ENCODE data around the gene NES.

NES gene

DNA sequence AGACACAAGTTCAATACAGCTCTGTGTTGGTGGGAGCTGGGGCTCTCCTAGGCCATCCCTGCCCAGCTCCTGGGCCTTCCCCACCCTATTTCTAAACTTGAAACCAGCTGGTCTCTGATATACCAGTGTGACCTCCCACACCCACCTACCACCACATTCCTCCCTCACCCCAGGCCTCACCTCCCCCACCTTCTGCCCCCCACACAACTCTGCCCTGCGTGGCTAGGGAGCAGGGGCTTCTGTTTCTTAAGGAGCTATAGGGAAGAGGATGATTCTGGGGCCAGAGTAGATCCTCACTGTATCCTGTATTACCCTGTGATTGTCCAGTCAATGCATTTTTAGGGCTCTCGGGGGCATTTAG is 16.5 kb downstream of the NES start:
- no peak for DNase-seq

DNA sequence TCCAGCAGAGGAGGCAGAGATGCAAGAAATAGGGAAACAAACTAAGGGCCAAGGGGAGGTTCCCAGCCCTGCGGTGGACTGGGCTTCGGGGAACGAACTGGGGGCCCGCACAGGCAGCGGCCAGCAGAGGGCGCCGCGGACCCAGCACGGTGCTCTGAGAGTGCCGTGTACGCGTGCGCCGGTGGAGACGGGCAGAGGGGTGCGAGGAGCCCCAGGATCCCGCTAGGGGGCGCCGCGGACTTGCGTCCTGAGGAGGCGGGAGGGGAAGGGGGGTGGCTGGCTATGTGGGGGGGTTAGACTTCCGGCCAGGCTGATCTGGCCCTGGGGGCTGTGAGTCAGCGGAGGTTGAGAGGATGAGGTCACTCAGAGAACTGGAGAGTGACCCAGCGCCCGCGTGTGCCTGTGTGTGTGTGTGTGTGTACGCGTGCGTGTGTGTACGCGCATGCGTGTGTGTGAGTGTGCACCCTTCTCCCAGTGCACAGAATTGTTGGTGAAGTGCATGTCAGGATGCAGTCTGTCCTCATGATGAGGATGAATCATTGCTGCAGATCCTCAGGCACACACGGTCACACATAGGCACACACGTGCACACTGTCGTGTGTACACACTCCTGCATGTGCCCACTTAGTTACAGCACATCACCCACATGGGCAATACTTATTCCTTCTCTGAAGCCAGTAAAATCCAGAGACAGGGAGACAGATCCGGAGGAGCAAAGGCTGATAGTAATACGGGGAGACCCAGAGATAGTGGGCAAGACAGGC is 17.0 kb downstream of the NES start:
- peak; percentile 91 to 93 for DNase-seq

DNA sequence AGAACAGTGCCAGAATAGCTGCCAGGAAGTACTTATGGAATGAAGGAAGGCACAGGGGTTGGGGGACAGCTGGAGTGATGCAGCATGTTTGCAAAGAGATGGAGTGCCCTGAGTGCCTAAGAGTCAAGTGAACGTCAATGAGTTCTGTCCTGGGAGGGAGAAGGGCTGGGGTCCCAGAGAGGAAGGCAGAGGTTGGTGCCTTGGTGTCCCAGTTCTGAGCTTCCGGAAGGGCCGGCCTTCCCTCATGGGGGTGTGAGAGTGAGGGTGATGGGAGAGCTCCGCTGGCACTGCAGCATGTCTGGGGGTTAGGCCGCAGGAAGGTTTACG is 17.6 kb downstream of the NES start:
- no peak for DNase-seq

DNA sequence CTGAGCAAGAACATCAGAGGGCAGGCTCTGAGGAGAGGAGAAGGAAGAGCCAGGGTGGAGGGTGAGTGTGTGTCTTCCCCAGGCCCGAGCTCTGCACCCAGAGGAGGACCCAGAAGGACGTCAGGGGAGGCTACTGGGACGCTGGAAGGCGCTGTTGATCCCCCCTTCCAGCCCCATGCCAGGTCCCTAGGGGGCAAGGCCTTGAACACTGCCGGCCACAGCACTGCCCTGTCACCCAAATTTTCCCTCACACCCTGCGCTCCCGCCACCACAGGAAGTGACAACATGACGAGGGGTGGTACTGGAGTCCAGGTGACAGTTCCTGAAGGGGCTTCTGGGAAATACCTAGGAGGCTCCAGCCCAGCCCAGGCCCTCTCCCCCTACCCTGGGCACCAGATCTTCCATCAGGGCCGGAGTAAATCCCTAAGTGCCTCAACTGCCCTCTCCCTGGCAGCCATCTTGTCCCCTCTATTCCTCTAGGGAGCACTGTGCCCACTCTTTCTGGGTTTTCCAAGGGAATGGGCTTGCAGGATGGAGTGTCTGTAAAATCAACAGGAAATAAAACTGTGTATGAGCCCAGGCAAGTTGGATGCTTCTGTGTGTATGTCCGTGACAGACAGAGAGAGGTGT is 18.1 kb downstream of the NES start:
- DNase-seq, result no peak

DNA sequence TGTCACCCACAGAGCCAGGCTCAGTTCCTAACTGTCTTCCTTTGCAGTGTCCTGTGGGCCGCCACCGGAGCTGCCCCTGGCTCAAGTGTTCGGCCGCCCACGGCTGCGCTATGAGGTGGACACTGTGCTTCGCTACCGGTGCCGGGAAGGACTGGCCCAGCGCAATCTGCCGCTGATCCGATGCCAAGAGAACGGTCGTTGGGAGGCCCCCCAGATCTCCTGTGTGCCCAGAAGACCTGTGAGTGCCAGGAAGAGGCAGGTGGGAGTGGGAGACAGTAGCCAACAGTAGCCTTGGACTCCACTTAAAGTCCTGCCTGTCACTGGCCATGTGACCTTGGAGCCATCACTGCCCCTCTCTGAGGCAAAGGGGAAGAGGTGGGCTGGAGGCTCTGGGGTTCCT is 18.7 kb downstream of the NES start:
- no peak for DNase-seq

DNA sequence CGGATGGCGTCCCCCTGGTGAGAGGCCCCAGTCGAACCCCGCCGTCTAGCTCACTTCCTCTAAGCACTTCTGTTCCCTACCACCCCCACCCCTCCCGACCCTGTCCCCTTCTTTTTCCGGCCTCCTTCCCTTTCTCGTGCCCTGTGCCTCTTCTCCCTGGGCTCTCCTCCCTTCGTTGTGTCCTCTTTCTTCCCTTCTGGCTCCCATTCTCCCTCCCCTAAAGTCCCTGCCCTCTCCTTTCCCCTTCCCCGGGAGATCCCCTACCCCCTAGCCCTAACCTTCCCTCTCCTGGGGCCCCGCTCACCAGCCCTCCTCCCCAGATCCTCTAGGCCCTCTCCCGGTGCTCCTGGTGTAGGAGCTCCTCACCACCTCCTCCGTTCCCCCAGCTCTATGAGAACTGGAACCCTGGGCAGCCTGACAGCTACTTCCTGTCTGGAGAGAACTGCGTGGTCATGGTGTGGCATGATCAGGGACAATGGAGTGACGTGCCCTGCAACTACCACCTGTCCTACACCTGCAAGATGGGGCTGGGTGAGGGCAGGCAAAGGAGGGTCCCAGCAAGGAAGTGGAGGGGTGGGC is 19.4 kb downstream of the NES start:
- DNase-seq, result no peak

DNA sequence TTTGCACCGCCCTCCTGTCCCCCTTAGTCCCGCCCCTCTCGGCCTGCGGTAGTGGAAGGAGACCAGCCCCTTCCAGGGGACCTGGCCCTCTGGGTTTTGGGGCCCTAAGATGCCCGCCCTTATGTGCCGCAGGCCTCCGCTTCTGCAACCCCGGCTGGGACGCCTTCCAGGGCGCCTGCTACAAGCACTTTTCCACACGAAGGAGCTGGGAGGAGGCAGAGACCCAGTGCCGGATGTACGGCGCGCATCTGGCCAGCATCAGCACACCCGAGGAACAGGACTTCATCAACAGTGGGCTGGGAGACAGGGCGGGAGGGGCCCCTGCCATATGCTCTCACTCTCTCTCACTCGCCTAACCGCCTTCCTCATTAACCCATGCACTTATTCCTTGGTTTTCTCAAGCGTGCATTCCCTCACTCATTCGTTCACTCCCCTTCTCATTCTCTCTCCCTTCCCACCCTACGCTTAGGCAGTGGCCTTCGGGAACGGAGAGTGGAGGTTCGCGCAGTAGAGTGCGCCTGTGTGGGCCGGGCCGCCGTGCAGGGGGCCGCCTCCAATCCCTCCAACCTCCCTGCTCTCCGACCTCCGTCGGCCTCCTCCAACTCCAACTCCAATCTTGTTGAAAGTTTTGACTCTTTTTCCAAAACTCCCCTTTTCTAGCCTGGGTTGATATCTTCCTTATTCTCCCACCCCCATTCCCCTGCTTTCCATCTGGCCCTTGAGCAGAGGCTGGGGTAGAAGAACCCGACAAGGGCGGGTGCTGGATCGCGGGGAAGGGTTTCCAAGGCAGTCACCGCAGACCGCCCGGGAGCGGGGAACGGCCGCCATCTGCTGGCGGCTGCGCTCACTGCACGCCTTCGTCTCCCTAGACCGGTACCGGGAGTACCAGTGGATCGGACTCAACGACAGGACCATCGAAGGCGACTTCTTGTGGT is 20.1 kb downstream of the NES start:
- DNase-seq, result peak; percentile 75

DNA sequence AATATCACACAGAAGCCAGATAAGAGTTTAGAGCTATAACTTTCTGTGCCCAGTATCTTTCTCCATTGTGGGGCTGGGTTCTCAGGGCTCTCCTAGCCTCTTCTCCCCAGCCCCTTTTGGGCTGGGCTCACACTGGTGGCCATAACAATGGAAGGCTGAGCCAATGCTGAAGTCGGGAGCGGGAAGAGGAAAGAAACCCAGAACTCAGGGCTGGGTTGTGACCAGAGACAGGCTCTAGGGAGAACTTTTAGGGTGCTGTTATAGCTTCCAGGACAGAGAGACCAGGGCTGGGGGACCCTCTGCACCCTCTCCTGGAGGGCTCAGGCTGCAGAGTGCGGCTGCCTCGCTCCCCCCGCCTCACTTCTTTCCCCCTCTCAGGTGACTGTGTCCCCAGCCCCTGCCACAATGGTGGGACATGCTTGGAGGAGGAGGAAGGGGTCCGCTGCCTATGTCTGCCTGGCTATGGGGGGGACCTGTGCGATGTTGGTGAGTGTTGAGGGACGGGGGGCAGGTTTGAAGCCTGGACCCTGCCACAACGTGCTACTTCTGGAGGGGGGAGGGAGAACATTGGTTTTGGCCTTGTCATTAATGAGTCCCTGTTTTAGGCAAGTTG is 21.2 kb downstream of the NES start:
- DNase-seq, result no peak

DNA sequence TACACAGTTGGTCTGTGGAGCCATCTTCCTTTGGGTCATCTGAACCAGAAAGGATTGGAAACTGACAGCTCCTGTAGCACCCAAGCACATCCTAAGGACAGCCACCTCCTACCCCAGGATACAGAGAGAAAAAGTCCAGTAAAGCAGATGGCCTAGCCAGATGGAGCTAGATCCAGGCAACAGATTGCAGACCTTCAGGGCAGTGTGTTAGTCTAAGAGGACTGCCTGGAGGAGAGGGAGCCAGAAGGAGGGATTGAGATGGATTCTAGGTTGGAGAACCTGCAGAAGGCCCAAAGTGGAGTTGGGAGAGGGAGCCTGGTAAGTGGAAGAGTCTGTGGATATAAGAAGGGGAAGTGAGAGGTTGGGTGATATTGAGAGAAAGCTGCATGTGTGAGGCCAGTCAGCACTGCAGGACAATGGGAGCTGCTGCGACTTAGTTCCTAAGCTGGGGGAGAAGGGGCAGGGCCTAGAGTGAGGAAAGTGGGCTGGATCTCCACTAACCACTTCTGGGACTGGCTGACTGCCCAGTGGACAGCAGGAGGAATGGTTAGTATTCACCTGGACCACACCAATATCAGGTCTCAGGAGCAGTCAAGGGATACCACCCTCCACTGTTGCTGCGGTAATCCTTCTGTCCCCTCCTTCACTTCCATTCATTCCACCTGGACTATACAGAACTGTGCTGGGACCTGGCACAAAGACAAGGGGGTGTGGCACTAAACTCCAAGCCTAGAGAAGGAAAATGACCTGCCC is 21.9 kb downstream of the NES start:
- DNase-seq, result no peak

DNA sequence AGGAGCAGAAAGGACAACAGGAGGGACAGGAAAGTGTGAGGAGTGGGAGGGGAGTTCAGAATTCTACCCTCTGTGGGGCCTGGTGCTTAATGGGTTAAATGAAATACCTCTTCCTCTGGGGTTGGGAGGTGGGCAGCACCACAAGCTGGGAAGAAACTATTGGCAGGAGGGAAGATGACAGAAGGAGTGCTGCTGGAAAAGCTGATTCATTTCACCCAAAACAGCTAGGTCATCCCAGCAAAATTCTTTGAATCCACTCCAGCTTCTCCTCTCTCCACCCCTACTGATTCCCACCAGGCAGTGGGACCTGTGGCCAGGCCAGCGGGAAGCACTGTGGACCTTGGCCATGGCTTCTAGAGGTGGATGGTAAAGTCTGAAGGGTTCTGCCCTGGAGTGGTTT is 22.5 kb downstream of the NES start:
- no peak for DNase-seq

DNA sequence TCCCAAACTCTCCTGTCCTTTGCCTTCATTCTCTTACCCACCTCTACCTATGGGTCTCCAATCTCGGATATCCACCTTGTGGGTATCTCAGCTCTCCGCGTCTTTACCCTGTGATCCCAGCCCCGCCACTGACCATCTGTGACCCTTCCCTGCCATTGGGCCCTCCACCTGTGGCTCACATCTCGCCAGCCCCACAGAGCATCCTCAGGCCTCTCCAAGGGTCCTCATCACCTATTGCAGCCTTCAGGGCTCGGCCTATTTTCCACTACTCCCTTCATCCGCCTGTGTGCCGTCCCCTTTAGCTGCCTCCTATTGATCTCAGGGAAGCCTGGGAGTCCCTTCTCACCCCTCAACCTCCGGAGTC is 24.2 kb downstream of the NES start:
- no peak for DNase-seq

DNA sequence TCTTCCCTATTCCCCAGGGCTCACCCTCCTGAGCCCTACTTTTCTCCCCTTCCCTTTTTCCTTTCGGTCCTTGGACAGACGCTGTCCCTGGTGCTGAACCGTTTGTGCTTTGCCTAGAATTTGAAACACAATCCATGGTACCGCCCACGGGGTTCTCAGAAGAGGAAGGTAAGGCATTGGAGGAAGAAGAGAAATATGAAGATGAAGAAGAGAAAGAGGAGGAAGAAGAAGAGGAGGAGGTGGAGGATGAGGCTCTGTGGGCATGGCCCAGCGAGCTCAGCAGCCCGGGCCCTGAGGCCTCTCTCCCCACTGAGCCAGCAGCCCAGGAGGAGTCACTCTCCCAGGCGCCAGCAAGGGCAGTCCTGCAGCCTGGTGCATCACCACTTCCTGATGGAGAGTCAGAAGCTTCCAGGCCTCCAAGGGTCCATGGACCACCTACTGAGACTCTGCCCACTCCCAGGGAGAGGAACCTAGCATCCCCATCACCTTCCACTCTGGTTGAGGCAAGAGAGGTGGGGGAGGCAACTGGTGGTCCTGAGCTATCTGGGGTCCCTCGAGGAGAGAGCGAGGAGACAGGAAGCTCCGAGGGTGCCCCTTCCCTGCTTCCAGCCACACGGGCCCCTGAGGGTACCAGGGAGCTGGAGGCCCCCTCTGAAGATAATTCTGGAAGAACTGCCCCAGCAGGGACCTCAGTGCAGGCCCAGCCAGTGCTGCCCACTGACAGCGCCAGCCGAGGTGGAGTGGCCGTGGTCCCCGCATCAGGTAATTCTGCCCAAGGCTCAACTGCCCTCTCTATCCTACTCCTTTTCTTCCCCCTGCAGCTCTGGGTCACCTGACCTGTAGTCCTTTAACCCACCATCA is 24.8 kb downstream of the NES start:
- no peak for DNase-seq

DNA sequence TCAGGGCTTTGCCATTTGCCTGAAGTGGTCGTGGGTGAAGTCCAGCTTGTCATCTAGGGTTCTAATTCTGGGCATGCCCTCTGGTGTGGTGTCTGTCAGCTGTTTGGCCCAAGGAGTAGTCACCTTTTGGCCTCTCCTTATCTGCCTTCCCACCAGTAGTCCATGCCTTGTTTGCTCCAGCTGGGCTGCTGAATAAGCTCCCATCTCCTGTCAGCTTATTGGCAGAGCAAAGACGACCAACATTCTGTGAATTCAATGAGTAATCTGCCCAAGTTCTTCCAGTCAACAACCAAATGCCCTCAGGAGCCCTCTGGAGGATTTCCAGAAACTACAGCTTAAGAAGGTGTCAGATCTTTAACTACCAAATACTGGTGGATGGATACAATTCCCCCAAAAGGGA is 28.3 kb downstream of the NES start:
- DNase-seq, result no peak

DNA sequence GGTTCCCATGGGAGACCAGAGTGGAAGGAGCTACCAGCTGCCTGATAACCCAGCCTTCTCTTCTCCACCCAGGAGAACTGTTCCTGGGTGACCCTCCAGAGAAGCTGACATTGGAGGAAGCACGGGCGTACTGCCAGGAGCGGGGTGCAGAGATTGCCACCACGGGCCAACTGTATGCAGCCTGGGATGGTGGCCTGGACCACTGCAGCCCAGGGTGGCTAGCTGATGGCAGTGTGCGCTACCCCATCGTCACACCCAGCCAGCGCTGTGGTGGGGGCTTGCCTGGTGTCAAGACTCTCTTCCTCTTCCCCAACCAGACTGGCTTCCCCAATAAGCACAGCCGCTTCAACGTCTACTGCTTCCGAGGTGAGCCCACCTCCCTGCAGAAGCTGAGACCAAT is 28.7 kb downstream of the NES start:
- DNase-seq, result no peak

DNA sequence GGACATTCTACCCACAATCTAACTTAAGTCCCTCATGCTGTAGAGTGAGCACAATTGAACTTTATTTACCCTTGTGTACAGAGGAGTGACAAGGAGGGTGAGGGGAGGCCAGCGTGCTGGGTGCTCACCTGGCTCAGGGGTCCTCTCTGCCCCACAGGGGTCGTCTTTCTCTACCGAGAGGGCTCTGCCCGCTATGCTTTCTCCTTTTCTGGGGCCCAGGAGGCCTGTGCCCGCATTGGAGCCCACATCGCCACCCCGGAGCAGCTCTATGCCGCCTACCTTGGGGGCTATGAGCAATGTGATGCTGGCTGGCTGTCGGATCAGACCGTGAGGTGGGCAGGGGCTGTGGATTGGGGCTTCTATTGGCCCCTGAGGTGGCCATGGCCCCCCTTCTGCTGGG is 29.9 kb downstream of the NES start:
- no peak for DNase-seq

DNA sequence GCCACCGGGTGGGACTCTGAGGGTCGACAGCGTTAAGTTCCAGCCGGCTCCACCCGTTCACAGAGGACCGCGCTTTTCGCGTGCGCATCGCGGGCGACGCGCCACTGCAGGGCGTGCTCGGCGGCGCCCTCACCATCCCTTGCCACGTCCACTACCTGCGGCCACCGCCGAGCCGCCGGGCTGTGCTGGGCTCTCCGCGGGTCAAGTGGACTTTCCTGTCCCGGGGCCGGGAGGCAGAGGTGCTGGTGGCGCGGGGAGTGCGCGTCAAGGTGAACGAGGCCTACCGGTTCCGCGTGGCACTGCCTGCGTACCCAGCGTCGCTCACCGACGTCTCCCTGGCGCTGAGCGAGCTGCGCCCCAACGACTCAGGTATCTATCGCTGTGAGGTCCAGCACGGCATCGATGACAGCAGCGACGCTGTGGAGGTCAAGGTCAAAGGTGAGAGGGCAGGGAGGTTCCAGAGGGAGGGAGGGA is 30.4 kb downstream of the NES start:
- no peak for DNase-seq

DNA sequence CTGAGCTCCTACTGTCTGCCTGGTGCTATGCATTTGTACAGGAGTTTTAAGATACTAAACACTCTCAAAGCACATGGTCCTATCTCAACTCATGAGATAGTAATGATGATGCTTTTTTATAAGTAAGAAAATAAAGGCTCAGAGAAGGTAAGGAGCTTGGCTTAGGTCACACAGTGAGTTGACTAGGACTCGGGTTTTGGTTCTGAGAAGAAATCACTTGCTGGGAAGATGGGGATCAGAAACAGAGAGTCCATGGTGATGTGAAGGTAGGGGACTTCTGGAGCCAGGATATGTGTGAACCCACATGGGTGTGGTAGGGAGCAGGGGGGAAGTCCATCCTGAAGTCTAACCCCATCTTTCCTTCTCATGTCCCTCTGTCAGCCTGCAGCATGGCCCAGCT is 31.5 kb downstream of the NES start:
- DNase-seq, result no peak

DNA sequence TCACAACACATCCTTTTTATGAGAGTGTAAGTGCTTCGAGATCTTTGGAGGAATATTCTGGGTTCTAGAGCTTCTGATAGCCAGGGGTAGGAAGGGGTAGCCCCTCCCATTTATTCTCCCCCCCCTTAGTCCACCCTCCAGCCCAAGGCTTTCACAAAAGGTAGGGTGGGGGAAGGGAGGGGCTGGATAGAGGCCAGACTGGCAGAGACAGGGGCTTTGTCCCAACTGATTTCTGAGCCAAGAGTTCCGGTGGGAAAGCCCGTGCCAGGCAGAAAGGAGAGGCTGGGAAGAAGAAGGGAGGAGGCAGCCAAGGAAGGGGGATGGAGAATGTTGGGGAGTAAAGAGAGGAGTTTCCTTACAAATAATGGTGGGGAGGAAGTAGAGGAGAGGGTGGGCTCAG is 32.2 kb downstream of the NES start:
- no peak for DNase-seq

DNA sequence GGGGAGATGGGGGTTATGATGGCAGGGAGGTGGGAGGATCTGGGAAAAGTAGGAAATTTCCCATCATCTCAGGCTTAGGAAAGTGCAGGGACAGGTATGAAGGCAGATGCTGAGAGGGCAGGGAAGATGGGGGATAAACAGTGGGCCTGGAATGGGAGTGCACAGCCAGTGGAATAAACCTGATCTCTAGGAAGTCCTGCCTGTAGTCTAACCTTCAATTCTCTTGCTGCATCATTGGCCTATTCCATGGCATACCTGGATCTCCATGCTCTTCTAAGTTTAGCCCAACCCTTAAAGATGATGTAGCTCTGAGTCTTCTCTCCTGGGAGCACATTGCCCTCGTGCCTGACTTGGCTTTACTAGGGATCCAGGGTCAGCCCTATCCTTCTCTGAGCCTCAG is 32.6 kb downstream of the NES start:
- DNase-seq, result no peak

DNA sequence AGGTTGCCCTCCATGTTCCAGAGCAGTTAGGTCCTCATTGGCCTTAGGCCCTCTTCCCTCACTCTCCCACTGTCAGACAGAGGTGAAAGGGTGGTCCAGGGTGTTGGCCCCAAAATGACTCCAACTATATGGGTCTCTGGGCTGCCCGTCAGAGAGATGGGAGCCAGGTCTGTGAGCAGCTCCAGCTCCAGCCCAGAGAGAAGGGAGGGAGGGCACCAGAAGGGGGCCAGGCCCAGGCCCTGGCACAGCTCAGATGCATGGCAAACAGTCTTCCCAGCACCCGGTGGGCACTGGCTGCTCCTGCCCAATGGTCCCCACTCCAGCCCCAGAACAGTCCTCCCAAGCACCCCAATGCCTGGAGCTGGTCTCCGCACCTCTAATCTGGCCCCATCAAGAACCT is 33.1 kb downstream of the NES start:
- no peak for DNase-seq

DNA sequence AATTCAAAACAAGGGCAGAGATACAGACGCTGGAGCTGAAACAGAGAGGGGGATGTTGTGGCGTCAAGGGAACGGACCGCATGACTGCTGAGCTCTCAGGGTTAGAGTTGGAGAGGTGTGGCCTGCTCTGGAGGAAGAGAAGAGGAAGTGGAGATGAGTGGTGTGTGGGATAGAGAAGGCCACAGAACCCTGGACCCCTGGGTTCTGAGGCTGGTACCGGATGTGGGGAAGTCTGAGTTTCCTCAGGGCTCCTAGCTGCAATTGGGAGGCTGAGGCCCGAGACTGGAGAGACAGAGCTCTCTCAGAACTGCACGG is 33.5 kb downstream of the NES start:
- DNase-seq, result no peak
